DMS79 treated with DMSO at 0.1 percent for 48 hours (cell line): Measurements from ENCODE around the gene DCXR.

Source experiments
- DNase-seq: peaks from one replicate; lab custom pipeline; 2025; lab: John Stamatoyannopoulos, UW

The DCXR gene

DNA sequence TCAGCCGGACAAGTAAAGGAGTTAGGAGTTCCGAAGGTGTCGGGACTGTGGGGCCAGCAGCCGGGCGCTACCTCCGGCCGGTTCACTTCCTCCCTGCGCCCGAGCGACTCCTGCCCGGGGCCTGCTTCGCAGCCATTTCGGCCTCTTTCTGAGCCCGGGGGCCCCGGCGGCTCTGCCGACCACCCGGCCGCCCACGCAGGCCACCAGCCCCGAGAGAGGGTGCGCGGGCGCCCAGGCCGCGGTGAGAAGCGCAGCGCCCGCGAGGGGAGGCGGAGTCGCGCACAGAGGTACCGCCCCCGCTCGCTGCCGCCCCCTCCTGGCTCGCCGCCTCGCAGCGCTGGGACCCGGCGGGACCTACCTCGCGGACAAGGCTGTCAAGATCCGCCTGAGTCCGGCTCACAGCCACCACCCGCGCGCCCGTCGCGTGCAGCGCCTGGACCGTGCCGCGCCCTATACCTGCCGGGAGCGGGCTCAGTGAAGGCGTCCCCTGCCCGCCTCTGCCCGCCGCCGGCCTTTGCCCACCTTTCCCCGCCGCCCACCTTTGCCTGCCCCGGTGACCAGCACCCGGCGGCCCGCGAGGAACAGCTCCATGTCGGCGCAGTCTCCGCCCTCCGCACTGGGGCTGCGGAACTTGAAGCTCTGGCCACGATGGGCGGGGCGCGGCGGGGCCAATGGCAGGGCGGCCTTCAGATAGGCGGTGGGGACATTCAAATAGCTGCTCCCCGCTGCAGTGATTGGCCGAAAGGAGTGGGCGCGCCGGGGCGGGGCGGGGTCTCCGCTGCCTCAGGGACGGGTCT lies at the start of gene DCXR:
Gene DCXR, minus strand, starts transcription at position 606 of the 797 bp plus-strand sequence. Its CDS starts 15 bp downstream, at position 591.
- DNase-seq = peak; percentile 61

- DNase-seq = no peak
Measured at GRCh38 chr17:82085931-82086764, 48.7 kb upstream of the DCXR start.

GRCh38 chr17:82085031-82085861 lies 47.7 kb upstream of the DCXR start:
- DNase-seq = no peak

DNA sequence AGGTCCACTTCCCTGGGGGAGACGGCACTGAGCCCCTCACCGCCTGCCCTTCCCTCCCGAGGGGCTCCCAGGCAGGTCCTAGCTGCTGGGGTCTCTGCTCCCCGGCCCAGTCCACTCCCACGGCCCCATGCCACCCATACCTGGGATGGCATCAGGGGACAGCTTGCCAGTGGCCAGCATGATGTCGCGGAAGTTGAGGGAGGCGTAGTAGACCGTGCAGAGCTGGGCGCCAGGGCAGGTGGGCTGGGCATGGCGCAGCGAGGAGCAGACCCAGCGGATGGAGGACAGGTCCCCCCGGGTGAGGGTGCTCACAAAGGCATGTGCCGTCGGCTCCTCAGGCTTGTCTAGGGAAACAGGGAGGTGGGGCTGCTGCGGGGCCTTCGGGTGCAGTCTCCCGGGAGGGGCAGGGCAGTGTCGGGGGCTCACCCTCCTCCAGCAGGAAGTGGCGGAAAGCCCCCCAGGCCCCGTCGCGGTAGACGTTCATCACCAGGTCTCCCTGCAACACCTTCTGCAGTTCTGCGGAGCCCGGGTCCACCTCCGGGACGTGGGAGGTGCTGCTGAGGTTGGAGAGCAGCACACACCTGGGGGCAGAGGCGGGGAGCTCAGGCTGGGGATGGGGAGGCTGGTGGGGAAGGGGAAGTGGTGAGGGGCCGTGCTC lies 47.0 kb upstream of the DCXR start:
- no peak for DNase-seq

- DNase-seq = no peak
Measured at GRCh38 chr17:82083533-82084359, 46.2 kb upstream of the DCXR start.

DNA sequence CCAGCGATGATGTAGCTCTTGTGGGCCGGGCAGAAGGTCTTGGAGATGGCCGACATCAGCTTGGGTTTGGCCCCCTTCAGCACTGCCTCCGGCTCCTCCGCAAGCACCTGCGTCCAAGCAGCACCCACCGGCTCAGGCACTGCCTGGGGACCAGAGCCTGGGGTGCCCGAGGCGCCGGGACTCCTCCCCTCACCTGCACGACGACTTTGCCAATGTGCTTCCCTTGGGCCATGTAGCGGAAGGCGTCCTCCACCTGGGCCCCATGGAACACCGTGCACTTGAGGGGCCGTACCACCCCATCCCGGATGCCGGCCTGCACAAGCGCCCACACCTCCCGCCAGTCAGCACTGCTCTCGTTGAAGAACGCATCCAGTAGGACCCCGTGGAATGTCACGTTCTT lies 45.5 kb upstream of the DCXR start:
- no peak for DNase-seq

DNA sequence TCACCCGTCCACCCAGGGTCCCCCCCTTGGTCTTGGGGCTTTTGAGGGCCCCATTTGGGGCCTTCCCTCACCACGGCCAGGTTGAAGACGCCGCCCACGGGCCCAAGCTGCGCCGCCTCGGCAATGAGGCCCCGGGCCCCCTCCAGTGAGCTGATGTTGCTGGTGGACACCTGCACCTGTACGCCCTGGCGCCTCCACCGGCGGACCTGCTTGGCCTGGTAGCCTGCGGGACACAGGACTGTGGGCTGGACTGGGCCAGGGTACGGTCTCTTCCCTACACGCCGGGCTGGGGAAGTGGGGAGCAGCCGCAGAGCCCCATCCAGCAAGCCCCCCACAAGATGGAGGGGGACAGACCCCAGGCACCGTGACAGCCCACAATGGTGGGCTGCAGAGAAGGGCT lies 45.0 kb upstream of the DCXR start:
- no peak for DNase-seq

GRCh38 chr17:82081966-82082365 lies 44.5 kb upstream of the DCXR start:
- no peak for DNase-seq

GRCh38 chr17:82081546-82081945 lies 44.0 kb upstream of the DCXR start:
- no peak for DNase-seq

DNA sequence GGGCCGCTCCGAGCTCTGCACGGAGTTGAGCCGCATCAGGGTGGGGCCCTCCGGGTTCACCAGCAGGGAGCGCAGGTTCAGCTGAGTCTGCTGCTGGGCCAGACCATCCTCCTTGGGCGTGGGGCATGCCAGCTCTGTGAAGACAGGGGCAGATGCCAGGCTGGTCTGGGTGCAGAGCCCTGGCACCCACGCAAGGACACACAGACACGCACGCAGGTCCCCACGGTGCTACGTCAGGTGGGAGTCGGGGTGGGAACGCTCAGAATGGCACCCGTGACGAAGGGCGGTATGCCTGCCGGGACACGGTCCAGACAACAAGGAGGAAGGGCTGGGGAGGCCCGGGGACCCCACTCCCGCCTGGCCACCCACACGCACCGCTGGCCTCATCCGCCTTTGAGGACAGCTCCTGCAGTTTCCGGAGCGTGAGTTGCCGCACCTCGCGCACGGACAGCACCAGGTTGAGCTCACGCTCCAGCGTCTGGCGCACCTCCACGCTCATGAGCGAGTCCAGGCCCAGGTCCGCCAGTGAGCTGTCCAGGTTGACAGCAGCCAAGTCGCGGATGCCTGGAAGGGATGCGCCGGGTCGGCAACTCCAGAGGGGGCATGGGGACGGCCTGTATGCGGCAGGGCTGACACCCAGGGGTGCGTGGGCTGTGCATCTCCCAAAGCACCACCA lies 43.4 kb upstream of the DCXR start:
- DNase-seq = no peak

GRCh38 chr17:82080048-82080788 lies 42.7 kb upstream of the DCXR start:
- DNase-seq = no peak

DNA sequence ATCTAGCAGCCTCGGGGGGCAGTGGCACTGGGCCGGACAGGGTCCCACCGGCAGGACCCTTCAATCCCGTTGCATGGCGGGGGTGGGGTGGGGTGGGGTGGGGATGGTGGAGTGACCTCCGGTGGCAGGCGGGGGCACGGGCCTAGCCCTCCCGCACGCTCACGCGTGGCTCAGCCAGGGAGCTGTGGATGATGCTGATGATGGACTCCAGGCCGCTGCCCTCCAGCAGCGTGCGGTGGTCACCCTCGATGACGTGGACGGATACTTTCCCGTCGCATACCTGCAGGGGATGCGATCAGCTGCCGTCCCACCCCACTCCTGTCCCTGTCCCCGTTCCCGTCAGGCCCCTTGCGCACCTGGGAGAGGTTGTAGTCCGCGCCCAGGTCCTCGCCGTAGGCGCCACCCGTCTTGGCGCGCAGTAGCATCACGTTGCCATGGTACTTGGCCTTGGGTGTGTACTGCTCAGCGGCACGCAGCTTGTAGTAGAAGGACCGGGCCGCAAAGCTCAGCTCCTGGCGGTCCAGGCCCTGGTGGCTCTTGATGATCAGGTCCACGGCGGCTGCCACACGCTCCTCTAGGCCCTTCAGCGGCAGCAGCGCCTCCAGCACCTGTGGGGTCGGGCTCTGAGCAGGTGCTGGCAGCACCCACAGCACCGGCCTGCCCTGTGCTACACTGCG lies 41.6 kb upstream of the DCXR start:
- DNase-seq = no peak

- DNase-seq = no peak
Measured at GRCh38 chr17:82078433-82078832, 40.9 kb upstream of the DCXR start.

DNA sequence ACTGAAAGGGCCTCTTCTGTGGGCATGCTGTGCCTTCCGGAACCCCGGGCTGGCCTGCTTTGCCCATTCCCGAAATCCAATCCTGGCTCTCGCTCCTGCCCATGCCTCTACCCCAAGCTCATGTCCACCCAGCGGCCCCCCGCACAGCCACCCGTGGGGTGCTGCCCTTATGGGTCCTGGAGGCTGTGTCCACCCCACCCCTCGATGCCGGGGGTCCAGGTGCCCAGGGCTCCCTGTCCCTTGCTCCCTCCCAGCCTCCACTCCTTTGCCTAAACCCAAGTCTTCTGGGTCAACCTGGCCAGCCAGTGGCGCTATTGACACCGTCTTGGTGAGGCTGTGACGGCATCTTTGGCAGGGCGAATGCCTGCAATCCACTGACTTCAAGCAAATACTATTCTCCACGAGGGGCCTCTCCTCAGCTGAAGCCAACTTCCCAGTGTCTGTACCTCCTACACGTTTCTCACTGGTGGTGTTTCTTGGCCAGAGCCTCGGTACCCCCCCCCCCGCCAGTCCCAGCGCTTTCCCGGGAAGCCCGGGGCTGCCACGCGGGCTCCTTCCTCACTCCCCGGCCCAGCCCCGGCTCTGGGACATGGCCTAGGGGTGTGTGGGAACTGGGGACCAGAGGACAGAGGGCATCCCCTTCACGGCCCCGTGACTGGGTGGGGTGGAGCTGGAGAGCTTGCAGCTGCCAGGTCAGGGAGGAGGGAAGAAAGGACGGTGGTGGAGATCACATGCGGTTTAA lies 40.3 kb upstream of the DCXR start:
- no peak for DNase-seq

DNA sequence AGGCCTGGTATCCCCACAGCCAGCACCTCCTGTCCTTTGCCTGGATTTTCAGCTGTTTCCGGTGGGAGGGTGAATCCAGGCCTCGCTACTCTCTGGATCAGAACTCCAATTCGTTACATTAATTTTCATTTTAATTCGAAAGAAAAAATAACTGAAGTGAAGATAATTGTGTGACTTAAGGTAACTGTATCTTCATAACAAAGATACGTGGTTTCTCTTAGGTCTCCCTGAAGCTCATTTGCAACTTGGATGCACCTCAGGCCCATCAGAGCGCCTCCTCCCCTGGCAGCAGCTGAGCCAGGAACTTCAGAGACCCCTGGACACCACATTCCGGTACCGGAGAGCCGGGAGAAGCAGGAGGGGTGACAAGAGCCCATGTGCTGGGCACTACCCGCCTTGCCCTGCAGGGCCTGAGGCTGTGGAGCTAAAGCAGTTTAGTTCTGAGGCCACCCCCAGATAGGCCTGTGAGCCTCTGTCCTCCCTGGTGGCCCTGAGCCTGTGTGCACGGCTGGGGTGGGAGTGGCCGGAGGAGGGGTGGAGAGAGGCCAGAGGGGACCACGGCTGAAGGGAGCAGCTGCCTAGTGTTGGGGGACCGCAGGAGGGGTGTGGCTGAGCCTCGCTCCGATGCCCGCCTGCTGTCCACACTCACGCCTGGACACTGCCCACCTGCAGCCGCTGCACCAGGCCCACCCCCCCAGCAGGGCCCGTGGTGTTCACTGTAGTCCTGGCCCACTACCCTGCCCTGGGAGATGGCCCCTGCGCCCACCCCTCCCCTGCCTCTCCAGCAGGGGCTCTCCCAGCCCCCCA lies 39.5 kb upstream of the DCXR start:
- no peak for DNase-seq

GRCh38 chr17:82076018-82076784 lies 38.7 kb upstream of the DCXR start:
- no peak for DNase-seq

GRCh38 chr17:82073446-82073845 lies 35.9 kb upstream of the DCXR start:
- no peak for DNase-seq
